Germinal center (tissue), 1 donor: ENCODE data around the gene CBFA2T2.
"Not testable (repeated sequence)": the region's sequence is repeated elsewhere in the genome, so short reads cannot be mapped to it uniquely, and the experiment has no call there.

ENCODE experiments used
- DNase-seq: peaks from one replicate; pipeline ENCODE4 v3.0.0; 2012; ENCODE audit warnings: mixed read lengths, low spot score

The CBFA2T2 gene

DNA sequence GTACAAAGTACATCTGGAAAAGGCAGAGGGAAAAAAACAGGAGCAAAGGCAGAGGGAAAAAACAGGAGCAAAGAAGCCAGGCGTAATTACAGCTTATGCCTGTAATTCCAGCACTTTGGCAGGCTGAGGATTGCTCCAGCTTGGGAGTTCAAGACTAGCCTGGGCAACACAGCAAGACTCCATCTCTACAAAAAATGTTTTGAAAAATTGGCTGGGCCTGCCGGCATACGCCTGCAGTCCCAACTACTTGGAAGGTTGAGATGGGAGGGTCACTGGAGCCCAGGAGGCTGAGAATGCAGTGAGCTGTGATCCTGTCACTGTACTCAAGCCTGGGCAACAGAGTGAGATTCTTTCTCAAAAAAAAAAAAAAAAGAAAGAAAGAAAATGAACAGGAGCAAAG lies 19.0 kb upstream of the CBFA2T2 start:
- DNase-seq = no peak

DNA sequence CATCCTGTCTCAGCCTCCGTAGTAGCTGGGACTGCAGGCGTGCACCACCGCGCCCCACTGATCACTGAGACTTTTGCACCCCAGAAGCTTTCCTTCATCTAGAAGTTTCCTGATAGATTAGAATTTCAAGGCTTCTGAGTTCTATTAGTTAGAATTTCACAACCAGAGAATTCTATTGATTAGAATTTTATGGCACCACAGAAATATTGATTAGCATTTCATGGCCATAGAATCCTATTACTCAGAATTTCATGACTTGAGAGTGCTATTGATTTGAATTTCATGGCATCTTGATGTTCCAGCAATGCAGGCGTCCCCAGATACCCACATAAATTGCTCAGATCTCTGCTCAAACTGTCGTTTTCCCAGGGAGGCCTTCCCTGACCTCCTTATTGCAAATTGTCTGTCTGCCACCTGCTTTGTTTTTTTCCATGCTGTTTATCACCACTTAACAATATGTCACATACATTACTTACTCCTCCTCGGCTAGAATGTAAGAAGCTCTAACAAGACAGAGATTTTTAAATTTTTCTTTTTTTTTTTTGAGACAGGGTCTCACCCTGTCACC lies 16.9 kb upstream of the CBFA2T2 start:
- DNase-seq = no peak

DNA sequence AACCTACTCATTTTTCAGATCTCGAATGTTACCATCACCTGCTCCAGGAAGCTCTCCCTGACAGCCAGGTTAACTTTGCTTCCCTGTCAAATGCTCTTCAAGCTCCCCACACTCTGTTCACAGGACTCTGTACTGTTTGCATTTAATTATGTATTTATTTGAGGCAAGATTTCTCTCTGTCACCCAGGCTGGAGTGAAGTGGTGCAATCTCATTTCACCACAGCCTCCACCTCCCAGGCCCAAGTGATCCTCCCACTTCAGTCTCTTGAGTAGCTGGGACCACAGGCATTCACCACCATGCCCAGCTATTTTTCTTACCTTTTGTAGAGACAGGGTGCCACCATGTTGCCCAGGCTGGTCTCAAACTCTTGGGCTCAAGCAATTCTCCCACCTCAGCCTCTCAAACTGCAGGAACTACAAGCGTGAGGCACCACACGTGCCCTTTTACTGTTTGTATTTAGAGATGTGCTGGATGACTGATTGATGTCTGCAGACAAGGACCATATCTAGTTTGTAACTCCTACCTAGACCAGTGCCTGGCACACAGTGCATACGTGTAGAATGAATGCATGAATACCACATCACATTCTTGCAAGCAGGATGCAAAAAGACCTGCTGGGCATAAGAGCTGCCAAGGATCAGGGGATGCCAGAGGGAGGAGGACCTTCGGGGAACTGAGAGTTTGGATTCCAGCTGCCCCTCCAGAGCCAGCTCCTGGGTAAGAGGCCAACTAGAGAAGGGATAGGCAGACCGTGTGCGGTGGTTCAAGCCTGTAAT lies 15.6 kb upstream of the CBFA2T2 start:
- DNase-seq = no peak

DNA sequence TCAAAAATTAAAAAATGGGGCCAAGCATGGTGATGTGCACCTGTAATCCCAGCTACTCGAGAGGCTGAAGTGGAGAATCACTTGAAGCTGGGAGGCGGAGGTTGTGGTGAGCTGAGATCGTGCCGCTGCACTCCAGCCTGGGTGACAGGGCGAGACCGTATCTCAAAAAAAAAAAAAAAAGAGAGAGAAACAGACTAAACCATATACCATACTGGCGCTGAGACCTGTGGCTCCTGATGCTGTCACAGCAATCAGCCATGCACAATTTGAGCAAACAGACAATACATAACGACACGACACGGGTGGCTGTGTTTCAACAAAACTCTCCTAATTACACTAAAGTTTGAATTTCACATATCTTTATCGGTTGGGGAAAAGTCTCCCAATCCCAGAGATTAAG lies 14.9 kb upstream of the CBFA2T2 start:
- DNase-seq = no peak

DNA sequence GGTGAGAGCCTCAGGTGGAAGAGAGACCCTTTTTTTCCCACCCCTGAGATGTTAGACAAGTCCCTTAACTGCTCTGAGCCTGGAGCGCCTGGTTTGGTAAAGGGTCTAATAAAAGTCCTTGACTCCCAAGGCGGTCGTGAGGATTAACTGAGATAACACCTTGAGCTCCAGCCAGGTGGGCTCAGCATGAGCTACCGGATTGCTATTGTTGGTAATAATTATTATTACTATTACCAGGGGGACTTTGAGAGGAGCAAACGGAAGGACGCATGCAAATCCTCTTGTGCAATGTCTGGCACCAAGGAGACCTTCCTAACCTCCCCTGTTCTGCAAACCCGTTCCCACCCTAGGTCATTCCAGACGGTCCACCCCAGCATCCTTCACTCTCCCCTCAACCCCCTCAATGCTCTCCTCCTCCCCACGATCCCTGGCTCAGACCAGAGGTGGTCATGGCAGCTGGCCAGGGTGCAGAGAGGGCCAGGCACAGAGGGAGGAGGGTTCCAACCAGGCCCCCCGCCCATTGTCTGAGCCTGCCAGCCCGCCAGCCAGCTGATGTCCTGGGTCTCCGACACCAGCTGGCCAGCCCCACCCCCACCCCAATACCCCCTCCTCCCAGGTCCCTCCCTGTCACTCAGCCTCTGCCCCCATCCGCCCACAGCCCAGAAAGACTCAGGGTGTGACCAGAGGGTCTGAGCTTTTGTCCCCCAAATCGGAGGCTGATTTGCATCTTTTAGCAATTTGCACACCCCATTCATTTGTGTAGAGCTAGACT lies 14.3 kb upstream of the CBFA2T2 start:
- no peak for DNase-seq

- DNase-seq = no peak
Observed at GRCh38 chr20:33477386-33478234, 12.3 kb upstream of the CBFA2T2 start.

DNA sequence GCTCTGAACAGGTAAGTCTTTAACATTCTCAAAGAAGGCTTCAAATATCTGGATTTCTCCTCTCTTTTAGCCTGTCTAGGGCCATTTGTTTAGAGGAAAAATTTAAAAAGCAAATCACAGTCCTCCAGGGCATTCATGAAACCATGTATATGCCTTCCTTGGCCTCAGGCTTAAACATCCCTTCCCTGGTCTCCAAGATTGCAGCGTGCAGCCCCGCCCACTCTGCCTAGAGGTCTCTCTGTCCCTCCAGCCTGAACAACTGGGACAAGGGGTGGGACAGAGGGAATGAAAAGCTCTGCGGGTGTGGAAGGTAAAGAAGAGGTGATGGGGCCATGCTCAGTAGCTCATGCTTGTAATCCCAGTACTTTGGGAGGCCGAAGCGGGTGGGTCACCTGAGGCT lies 9.8 kb upstream of the CBFA2T2 start:
- DNase-seq = no peak

DNA sequence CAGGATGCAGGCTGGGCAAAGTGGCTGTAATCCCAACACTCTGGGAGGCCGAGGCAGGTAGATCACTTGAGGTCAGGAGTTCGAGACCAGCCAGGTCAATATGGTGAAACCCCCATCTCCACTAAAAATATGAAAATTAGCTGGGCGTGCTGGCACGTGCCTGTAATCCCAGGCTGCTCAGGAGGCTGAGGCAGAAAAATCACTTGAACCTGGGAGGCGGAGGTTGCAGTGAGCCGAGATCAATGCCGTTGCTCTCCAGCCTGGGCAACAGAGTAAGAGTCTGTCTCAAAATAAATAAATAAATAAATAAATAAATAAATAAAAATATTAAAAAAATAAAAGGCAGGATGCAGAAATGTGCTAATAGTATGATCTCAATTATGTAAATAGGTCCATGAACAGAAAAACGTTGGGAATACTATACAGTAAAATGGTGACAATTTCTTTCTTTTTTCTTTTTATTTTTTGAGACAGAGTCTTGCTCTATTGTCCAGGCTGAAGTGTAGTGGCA lies 8.4 kb upstream of the CBFA2T2 start:
- DNase-seq = no peak

GRCh38 chr20:33482581-33482980 lies 7.3 kb upstream of the CBFA2T2 start:
- no peak for DNase-seq

- not testable (repeated sequence) for DNase-seq
Observed at GRCh38 chr20:33483186-33483585, 6.7 kb upstream of the CBFA2T2 start.

DNA sequence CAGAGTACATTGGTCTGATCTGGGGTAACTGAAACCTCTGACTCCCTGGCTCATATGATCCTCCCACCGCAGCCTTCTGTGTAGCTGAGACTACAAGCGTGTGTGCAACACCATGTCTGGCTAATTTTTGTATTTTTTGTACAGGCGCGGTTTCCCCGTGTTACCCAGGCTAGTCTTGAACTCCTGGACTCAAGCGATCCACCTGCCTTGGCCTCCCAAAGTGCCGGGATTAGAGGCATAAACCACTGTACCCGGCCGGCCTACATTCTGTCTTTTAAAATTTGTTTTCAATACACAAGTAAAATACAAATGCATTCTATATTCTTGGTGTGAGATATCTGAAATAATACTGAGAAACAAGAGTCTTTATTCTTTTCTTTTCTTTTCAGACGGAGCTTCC lies 1.7 kb upstream of the CBFA2T2 start:
- no peak for DNase-seq

- DNase-seq = not testable (repeated sequence)
Observed at GRCh38 chr20:33488661-33489494, 1.0 kb upstream of the CBFA2T2 start.

DNA sequence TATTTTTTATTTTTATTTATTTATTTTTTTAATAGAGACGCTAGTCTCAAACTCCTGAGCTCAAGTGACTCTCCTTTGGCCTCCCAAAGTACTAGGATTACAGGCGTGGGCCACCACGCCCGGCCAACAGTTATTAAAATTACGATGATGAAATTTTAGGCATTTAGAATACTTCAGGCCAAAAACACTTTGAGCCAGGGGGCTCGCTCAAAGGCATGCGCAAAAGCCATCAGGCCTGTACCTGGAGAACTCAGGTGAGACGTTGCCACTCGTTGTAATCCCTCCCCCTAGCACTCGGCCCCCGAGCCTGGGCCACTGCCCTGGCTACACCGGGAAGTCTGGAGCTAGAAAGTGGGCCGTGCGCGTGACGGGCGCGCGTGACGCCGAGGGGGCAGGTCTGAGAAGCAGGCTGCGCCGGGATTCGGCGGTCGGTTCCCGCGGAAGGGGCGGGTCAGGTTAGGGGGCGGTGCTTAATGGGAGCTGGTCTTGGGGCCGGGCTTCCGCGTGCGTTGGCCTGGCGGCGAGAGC lies 337 bp upstream of the CBFA2T2 start:
- DNase-seq = peak; percentile 99

DNA sequence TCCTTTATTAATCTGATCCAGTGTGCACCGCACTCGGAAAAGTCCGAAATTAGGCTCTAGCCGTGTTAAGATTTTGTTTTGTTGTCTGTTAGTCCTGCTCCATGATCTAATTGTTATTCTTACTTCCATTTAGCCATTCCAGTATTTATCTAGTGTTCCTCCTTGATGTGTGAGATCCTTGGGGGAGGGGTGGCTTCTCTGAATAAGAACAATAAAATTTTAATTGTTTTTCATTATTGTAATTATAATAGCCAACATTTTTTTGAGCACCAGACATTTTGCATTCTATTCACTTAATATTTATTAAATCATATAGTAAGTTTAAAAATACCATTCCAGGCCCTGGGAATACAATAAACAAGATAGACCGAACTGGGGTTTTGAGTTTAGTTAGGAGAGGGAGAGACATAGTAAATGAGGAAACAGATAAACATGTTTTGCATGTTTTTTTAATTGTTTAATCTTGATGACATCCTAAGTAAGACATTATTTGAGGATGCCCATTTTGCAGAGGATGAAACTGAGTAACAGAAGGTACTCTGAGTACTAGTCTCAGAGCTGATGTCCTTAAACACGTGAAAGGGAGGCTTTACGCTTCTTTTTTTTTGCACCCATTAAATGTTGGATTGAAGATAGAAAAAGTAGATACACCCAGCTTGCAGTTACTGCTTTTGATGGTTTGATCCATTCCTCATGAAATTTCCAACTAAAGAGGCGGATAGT lies 1.2 kb downstream of the CBFA2T2 start:
- no peak for DNase-seq

DNA sequence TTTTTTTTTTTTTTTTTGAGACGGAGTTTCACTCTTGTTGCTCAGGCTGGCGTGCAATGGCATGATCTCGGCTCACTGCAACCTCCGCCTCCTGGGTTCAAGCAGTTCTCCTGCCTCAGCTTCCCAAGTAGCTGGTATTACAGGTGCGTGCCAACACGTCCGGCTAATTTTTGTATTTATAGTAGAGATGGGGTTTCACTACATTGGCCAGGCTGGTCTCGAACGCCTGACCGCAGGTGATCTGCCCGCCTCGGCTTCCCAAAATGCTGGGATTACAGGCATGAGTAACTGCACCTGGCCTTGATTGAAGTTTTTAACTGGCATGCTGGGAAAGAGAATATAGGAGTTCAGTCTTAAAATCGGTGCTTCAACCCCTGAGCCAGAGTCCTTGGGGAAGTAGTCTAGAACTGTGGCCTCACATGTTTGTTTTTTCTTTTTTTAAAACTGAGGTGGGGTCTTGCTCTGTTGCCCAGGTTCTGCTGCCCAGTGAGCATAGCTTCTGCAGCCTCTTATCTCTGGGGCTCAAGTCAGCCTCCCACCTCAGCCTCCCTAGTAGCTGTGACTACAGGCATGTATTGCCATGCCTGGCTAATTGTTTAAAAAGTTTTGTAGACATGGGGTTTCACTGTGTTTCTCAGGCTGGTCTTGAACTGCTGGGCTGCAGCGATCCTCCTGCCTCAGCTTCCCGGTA lies 3.3 kb downstream of the CBFA2T2 start:
- DNase-seq = no peak

- not testable (repeated sequence) for DNase-seq
Observed at GRCh38 chr20:33496776-33497175, 6.9 kb downstream of the CBFA2T2 start.

DNA sequence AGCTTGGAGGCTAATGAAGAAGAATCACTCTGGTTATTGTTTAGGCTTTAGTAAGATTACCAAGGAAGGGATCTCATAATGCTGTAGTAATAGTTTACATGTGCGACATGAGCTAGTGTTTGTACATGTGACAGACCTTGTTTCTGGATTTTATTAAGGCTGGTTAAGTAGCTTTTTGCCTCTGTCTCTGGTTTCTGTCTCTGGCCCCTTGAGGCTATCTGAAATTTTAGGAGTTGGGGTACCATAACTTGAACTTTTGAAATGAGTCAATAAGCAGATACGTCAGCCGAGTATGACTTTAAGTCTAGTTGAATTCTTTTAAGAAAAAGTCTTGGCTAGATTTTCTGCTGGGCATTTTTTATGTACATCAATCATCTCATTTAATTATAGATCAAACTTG lies 9.5 kb downstream of the CBFA2T2 start:
- DNase-seq = no peak

DNA sequence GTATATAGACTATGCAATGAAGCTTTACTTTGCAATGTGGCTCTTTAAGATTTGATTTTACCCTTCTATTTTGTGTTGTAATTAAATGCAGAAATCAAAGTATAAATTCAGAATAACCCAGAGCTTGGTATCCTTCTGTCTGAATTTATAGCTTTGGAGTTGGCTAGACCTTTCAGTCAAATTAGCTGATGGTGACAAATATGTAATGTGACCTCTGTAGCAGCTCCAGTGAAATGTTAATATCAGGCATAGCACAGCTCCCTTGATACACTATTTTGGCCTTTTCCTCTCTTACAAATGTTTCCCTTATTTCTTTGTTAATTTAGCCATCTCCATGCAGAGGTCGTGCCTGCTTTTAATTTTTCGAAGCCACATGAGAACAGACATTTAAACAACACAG lies 11.1 kb downstream of the CBFA2T2 start:
- no peak for DNase-seq

DNA sequence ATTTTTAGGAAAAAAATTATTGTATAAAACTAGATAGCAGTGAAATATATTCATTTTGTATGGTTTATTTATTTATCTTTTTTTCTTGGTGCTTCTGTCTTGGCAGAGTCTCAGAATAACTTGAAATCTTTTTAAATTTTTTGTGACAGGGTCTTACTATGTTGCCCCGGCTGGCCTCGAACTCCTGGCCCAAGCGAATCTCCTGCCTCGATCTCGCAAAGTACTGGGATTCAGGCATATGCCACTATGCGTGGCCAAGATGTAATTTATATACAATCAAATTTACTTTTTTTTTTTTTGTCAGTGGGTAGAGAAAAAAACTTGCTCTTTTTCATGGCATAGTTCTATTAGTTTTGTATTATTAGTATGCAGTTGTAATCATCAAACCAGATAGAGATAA lies 13.7 kb downstream of the CBFA2T2 start:
- no peak for DNase-seq

DNA sequence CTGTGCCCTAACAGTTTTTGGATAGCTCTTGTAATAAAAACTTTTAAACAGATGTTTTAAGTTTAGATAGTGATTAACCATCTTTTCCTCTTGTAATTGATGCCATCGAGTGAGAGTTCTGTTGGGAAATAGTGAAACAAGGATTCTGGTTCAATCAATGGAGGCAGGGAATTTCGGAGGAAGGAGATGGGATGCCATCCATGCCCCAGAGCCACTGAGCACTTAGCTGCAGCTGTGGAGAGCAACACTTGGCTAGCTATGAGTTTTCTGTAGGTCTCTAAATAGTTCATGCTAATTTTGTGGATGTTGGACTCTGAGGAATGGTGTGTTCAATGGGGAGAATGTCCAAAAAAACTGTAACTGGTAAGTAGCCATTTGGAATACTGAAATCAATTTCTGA lies 16.7 kb downstream of the CBFA2T2 start:
- no peak for DNase-seq
